HG02981 (cell line): ENCODE results near the gene DMPK.

Experiments used
- ATAC-seq: cut with Tn5 transposase; IDR thresholded peaks from one replicate; pipeline ENCODE4 v1.9.1; 2021; ENCODE audit warnings: mild to moderate bottlenecking, moderate library complexity; ENCODE audit not compliant: unreplicated experiment

The DMPK gene

GRCh38 chr19:45770192-45771101 lies 11.8 kb downstream of the DMPK start:
- ATAC-seq: peak; percentile 53

GRCh38 chr19:45769821-45770191 lies 12.5 kb downstream of the DMPK start:
- ATAC-seq: no peak

GRCh38 chr19:45768984-45769782 lies 13.1 kb downstream of the DMPK start, which contains the start of gene SIX5:
Gene SIX5, minus strand, starts transcription at chr19:45769252. Its CDS starts 408 bp downstream, at chr19:45768844.
- peak; percentile 56 for ATAC-seq

- no peak for ATAC-seq
Measured at GRCh38 chr19:45768655-45768983, 13.7 kb downstream of the DMPK start.

GRCh38 chr19:45767881-45768654 lies 14.2 kb downstream of the DMPK start:
- ATAC-seq: no peak

- no peak for ATAC-seq
Measured at GRCh38 chr19:45767410-45767880, 14.8 kb downstream of the DMPK start.

GRCh38 chr19:45766869-45767346 lies 15.4 kb downstream of the DMPK start:
- ATAC-seq: no peak

- ATAC-seq: no peak
Measured at GRCh38 chr19:45766296-45766868, 15.9 kb downstream of the DMPK start.

GRCh38 chr19:45765702-45766295 lies 16.5 kb downstream of the DMPK start:
- ATAC-seq: no peak

- no peak for ATAC-seq
Measured at GRCh38 chr19:45764945-45765701, 17.2 kb downstream of the DMPK start.

- ATAC-seq: no peak
Measured at GRCh38 chr19:45764475-45764874, 17.8 kb downstream of the DMPK start.

- ATAC-seq: no peak
Measured at GRCh38 chr19:45763691-45764294, 18.5 kb downstream of the DMPK start.

GRCh38 chr19:45762870-45763631 lies 19.2 kb downstream of the DMPK start:
- no peak for ATAC-seq

GRCh38 chr19:45761714-45762113 lies 20.6 kb downstream of the DMPK start:
- ATAC-seq: no peak

- ATAC-seq: no peak
Measured at GRCh38 chr19:45758921-45759320, 23.4 kb downstream of the DMPK start.

- no peak for ATAC-seq
Measured at GRCh38 chr19:45757695-45758094, 24.6 kb downstream of the DMPK start.

- ATAC-seq: no peak
Measured at GRCh38 chr19:45754323-45754722, 28.0 kb downstream of the DMPK start.

- ATAC-seq: no peak
Measured at GRCh38 chr19:45753548-45753947, 28.7 kb downstream of the DMPK start.
